Keratinocyte (primary cell): ENCODE measurements around the gene TENT5A. TPM values are rescaled to one million over a fixed set of nuclear protein-coding genes. Genes with fewer than 3 reads are reported as not detected.

Source experiments
- DNase-seq: peaks from one replicate; pipeline ENCODE4 v3.0.0-alpha.2; 2011; ENCODE audit warnings: low read depth, missing footprints, low spot score
- FAIRE-seq: peaks from 2 replicates; lab custom pipeline; 2011; peaks lifted over from hg19 to GRCh38; lab: Jason Lieb, UNC
- H2AFZ ChIP-seq: 2 replicates; pipeline ENCODE4 v1.6.0; 2012; ENCODE audit warnings: low read length, control low read depth, inconsistent platforms; ENCODE audit not compliant: control insufficient read depth
- H3K27ac ChIP-seq: 2 replicates; pipeline ENCODE4 v1.5.1; 2011; ENCODE audit warnings: low read length; ENCODE audit not compliant: control insufficient read depth, insufficient read depth
- H3K27me3 ChIP-seq: 3 replicates; pipeline ENCODE4 v1.6.0; 2011; ENCODE audit warnings: low read length; ENCODE audit not compliant: control insufficient read depth, insufficient read depth; ENCODE audit errors: extremely low read depth
- H3K36me3 ChIP-seq, 2 experiments: 2 replicates in 1 of 2; 3 replicates in 1 of 2; pipeline ENCODE4 v1.5.1; 2011; ENCODE audit warnings: low read length in 2 of 2, mild to moderate bottlenecking in 1 of 2; ENCODE audit not compliant: control insufficient read depth in 2 of 2, insufficient read depth in 2 of 2; ENCODE audit errors: extremely low read depth in 1 of 2
- H3K4me1 ChIP-seq: 3 replicates; pipeline ENCODE4 v1.5.1; 2011; ENCODE audit warnings: low read length; ENCODE audit not compliant: control insufficient read depth, insufficient read depth; ENCODE audit errors: extremely low read depth
- H3K4me2 ChIP-seq: 3 replicates; pipeline ENCODE4 v1.6.0; 2011; ENCODE audit warnings: low read depth, low read length; ENCODE audit not compliant: control insufficient read depth, insufficient read depth; ENCODE audit errors: extremely low read depth
- H3K4me3 ChIP-seq, 3 experiments: fragments of 200-600 bp in 1 of 3; sonication (generic) in 1 of 3; 2 replicates in 2 of 3; 3 replicates in 1 of 3; pipeline ENCODE4 v1.5.1; 2011 to 2016; ENCODE audit warnings: low read length in 3 of 3, mild to moderate bottlenecking in 3 of 3, control low read depth in 2 of 3, inconsistent platforms in 1 of 3, low read depth in 1 of 3, mixed read lengths in 1 of 3, mixed run types in 1 of 3, moderate library complexity in 1 of 3; ENCODE audit not compliant: control insufficient read depth in 2 of 3, insufficient read depth in 2 of 3; ENCODE audit errors: extremely low read depth in 1 of 3
- H3K79me2 ChIP-seq: 2 replicates; pipeline ENCODE4 v1.6.0; 2012; ENCODE audit warnings: low read length; ENCODE audit not compliant: control insufficient read depth, insufficient read depth
- H3K9ac ChIP-seq: 3 replicates; pipeline ENCODE4 v1.6.0; 2011; ENCODE audit warnings: low read length; ENCODE audit not compliant: control insufficient read depth, insufficient read depth; ENCODE audit errors: extremely low read depth
- H3K9me1 ChIP-seq: 3 replicates; pipeline ENCODE4 v1.6.0; 2011; ENCODE audit warnings: low read length; ENCODE audit not compliant: control insufficient read depth, insufficient read depth; ENCODE audit errors: extremely low read depth
- H3K9me3 ChIP-seq: 2 replicates; pipeline ENCODE4 v1.5.1; 2012; ENCODE audit warnings: low read depth, low read length; ENCODE audit not compliant: control insufficient read depth
- H4K20me1 ChIP-seq: 3 replicates; pipeline ENCODE4 v1.6.0; 2011; ENCODE audit warnings: low read length; ENCODE audit not compliant: control insufficient read depth, insufficient read depth; ENCODE audit errors: extremely low read depth
- CTCF ChIP-seq, 3 experiments: IDR thresholded peaks in 1 of 3; conservative IDR thresholded peaks in 1 of 3; optimal IDR thresholded peaks in 1 of 3; 2 replicates in 2 of 3; 3 replicates in 1 of 3; pipeline versions ENCODE3 to v1.5.1; 2011; ENCODE audit warnings: low read length in 3 of 3, mild to moderate bottlenecking in 3 of 3, moderate library complexity in 2 of 3, control low read depth in 1 of 3, inconsistent platforms in 1 of 3; ENCODE audit not compliant: insufficient read depth in 2 of 3; ENCODE audit errors: extremely low read depth in 1 of 3
- EZH2 ChIP-seq: IDR thresholded peaks from one replicate; pipeline ENCODE4 v1.6.1; 2012; ENCODE audit warnings: inconsistent platforms, mild to moderate bottlenecking, low read length, moderate library complexity
- dilution Hi-C: fragments of 300-500 bp; cut with MboI; formaldehyde crosslinking; loops from one replicate; pipeline ENCODE4 v1.7.0; 2020; ENCODE audit warnings: low sequenced_read_pairs; ENCODE audit not compliant: extremely low pct_ligation_motif_present
- polyA plus RNA-seq, 5 experiments: library from polyadenylated mRNA; depleted of rRNA in 3 of 5; stranded (reverse) in 3 of 5; stranded (forward) in 1 of 5; unstranded in 1 of 5; fragments of >200 nt; gene quantifications; 1 replicate in 1 of 5; 2 replicates in 3 of 5; 3 replicates in 1 of 5; pipeline versions ENCODE4 v1.2.1 to v1.2.3, GENCODE V29; 2011 to 2012; ENCODE audit warnings: missing spikeins in 2 of 5, low read depth in 1 of 5, low replicate concordance in 1 of 5

Gene TENT5A
- polyA plus RNA-seq, 1 donor (not counting 4 experiments of a cell fraction or from before 2014, with no cell fraction given), result 1.6 TPM

- DNase-seq, result no peak
- H3K9me3 ChIP-seq, result no peaks in the 10 kb centered on the region
- no peaks in the 10 kb centered on the region for H3K4me1 ChIP-seq
- no peaks in the 10 kb centered on the region for H3K36me3 ChIP-seq
- no peaks in the 10 kb centered on the region for H3K79me2 ChIP-seq
- no peak overlapping the region for H2AFZ ChIP-seq
- H3K27me3 ChIP-seq, result no peaks in the 10 kb centered on the region
- H3K4me2 ChIP-seq, result no peak overlapping the region
- no peak overlapping the region for H3K27ac ChIP-seq
- dilution Hi-C loops, result no loop called here
- no peaks in the 10 kb centered on the region for H3K9me1 ChIP-seq
- H4K20me1 ChIP-seq, result no peaks in the 10 kb centered on the region
- no peak overlapping the region for H3K9ac ChIP-seq
- no peak overlapping the region for H3K4me3 ChIP-seq
- TF ChIP-seq CTCF (optimal IDR thresholded peaks at IDR 0.05 in 1 of 3, IDR thresholded peaks at IDR 0.05 in 1 of 3, conservative IDR thresholded peaks at IDR 0.05 in 1 of 3; ENCODE audit: extremely low read depth in 1 of 3, insufficient read depth in 2 of 3, low read length in 3 of 3) (no peak), EZH2 (no peak)
- no peak for FAIRE-seq
These were observed 32.1 kb downstream of the TENT5A start for GRCh38 chr6:81720427-81720826.

- Histone ChIP-seq H4K20me1 (no peaks in the 10 kb centered on the region), H3K4me3 (no peak overlapping the region), H3K27me3 (no peaks in the 10 kb centered on the region), H3K9me3 (no peaks in the 10 kb centered on the region), H2AFZ (no peak overlapping the region), H3K4me2 (no peak overlapping the region), H3K4me1 (no peaks in the 10 kb centered on the region), H3K36me3 (no peaks in the 10 kb centered on the region), H3K27ac (no peak overlapping the region), H3K9me1 (no peaks in the 10 kb centered on the region), H3K79me2 (no peaks in the 10 kb centered on the region), H3K9ac (no peak overlapping the region)
- no peak for DNase-seq
- dilution Hi-C loops, result no loop called here
- no peak for FAIRE-seq
- TF ChIP-seq CTCF (optimal IDR thresholded peaks at IDR 0.05 in 1 of 3, IDR thresholded peaks at IDR 0.05 in 1 of 3, conservative IDR thresholded peaks at IDR 0.05 in 1 of 3; ENCODE audit: extremely low read depth in 1 of 3, insufficient read depth in 2 of 3, low read length in 3 of 3), result no peak
- TF ChIP-seq EZH2, result no peak
These were observed 34.4 kb downstream of the TENT5A start for GRCh38 chr6:81718126-81718525.
